ENCODE data around the gene CDC42BPG.
"Not testable (repeated sequence)": the region's sequence is repeated elsewhere in the genome, so short reads cannot be mapped to it uniquely, and the experiment has no call there.

CDC42BPG gene

DNA sequence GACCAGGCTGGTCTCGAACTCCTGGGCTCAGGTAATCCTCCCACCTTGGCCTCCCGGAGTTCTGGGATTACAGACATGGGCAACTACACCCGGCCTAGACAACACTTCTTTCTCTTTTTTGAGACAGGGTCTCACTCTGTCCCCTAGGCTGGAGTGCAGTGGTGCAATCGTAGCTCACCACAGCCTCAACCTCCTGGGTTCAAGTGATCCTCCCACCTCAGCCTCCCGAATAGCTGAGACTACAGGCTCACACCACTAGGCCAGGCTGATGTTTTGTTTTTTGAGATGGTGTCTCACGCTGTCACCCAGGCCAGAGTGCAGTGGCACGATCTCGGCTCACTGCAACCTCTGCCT lies 1.3 kb upstream of the CDC42BPG start:
- H3K4me3 ChIP-seq (ENCODE audit: low read length); H2AFZ ChIP-seq (ENCODE audit: low read depth, low read length); H3K9me3 ChIP-seq (ENCODE audit: low read length); H3K36me3 ChIP-seq (ENCODE audit: insufficient read depth, low read length): not testable (repeated sequence)
- H3K27me3 ChIP-seq (ENCODE audit: insufficient read depth, low read length) = peaks cover 21% of the 10 kb centered on the region
- H3K4me1 ChIP-seq (ENCODE audit: insufficient read depth, low read length) = peaks cover 14% of the 10 kb centered on the region

GRCh38 chr11:64845129-64845775 lies 799 bp upstream of the CDC42BPG start:
- Histone ChIP-seq H2AFZ (ENCODE audit: low read depth, low read length) (no peak overlapping the region), H3K4me3 (ENCODE audit: low read length) (no peak overlapping the region), H3K9me3 (ENCODE audit: low read length) (no peaks in the 10 kb centered on the region), H3K27me3 (ENCODE audit: insufficient read depth, low read length) (peaks cover 21% of the 10 kb centered on the region), H3K4me1 (ENCODE audit: insufficient read depth, low read length) (peaks cover 14% of the 10 kb centered on the region), H3K36me3 (ENCODE audit: insufficient read depth, low read length) (no peaks in the 10 kb centered on the region)

DNA sequence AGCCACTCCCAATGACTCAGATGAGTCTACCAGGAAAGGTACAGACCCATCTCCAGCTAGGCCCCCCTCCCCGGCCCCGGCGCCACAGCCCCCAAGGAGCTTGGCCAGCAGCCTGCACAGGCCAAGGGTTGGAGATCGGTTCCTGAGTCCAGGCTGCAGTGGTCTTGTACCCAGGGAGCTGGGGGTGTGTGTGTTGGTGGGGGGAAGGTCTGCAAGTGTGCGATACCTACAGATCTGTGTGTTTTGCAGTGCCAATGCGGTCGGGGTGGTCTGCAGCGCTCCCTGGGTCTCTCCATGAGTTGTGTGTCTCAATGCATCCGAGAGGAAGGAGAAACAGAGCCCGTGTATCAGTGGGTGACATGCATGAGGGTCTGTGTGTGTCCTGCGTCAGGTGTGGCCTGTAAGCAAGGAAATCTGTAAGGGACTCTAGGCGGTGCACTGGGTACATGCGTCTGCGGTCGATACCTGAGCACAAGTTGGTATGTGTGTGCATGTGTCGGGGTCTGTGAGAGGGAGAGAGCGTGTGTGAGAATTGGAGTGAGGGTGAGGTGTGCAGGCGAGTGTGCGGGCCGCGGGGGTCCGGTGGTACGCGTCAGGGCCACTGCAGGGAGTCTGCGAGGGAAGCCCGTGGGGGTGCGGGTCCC lies 645 bp downstream of the CDC42BPG start:
- Histone ChIP-seq H3K27me3 (ENCODE audit: insufficient read depth, low read length) (peaks cover 21% of the 10 kb centered on the region), H2AFZ (ENCODE audit: low read depth, low read length) (no peak overlapping the region), H3K4me1 (ENCODE audit: insufficient read depth, low read length) (peaks cover 14% of the 10 kb centered on the region), H3K9me3 (ENCODE audit: low read length) (no peaks in the 10 kb centered on the region), H3K36me3 (ENCODE audit: insufficient read depth, low read length) (no peaks in the 10 kb centered on the region), H3K4me3 (ENCODE audit: low read length) (no peak overlapping the region)

- Histone ChIP-seq H2AFZ (ENCODE audit: low read depth, low read length) (no peak overlapping the region), H3K4me1 (ENCODE audit: insufficient read depth, low read length) (peaks cover 14% of the 10 kb centered on the region), H3K36me3 (ENCODE audit: insufficient read depth, low read length) (no peaks in the 10 kb centered on the region), H3K4me3 (ENCODE audit: low read length) (no peak overlapping the region), H3K27me3 (ENCODE audit: insufficient read depth, low read length) (peaks cover 21% of the 10 kb centered on the region), H3K9me3 (ENCODE audit: low read length) (no peaks in the 10 kb centered on the region)
Measured at GRCh38 chr11:64842851-64843685, 1.4 kb downstream of the CDC42BPG start.

GRCh38 chr11:64842366-64842759 lies 2.1 kb downstream of the CDC42BPG start:
- H3K27me3 ChIP-seq (ENCODE audit: insufficient read depth, low read length) = peaks cover 21% of the 10 kb centered on the region

DNA sequence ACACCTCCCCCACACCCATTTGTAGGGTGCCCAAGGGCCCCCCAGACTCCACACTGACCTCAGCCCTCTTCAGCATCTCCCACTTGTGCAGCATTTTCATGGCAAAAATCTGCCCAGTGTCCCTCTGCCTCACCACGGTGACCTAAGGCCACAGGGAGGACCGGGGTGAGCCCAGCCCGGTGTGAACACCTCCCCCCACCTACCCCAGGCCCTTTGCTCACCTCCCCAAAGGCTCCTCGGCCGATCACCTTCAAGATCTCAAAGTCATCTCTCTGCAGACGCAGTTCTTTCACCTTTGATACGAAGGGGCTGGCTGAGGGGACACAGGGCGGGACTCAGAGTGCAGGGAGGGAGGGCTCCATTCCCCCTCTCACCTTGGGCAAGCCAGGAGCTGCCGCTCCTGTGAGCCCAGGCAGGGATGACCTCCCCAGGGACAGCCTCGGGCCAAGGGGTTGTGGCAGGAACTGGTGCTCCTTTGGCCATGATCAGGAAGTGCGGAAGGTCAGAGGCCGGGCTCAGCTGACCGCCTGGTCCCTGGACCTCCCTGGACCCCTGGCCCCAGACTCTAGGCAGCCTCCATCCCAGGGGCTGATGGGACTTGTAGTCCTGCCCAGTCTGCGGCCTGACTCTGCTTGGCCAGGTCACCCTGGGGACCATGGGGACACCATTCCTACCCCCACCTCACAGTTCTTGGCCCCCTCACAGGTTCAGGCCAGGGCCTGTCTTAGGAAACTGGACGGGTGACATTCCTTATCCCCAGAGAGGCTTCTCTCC lies 2.7 kb downstream of the CDC42BPG start:
- Histone ChIP-seq H3K36me3 (ENCODE audit: insufficient read depth, low read length) (no peaks in the 10 kb centered on the region), H3K4me3 (ENCODE audit: low read length) (no peak overlapping the region), H3K4me1 (ENCODE audit: insufficient read depth, low read length) (peaks cover 14% of the 10 kb centered on the region), H2AFZ (ENCODE audit: low read depth, low read length) (no peak overlapping the region), H3K27me3 (ENCODE audit: insufficient read depth, low read length) (peaks cover 21% of the 10 kb centered on the region), H3K9me3 (ENCODE audit: low read length) (no peaks in the 10 kb centered on the region)

More at GRCh38 chr11:64842366-64842759, 2.1 kb downstream of the CDC42BPG start:
- Histone ChIP-seq H2AFZ (ENCODE audit: low read depth, low read length) (no peak overlapping the region), H3K9me3 (ENCODE audit: low read length) (no peaks in the 10 kb centered on the region), H3K4me1 (ENCODE audit: insufficient read depth, low read length) (peaks cover 14% of the 10 kb centered on the region), H3K36me3 (ENCODE audit: insufficient read depth, low read length) (no peaks in the 10 kb centered on the region), H3K4me3 (ENCODE audit: low read length) (no peak overlapping the region)

- no peaks in the 10 kb centered on the region for H3K36me3 ChIP-seq (ENCODE audit: insufficient read depth, low read length)
- no peak overlapping the region for H2AFZ ChIP-seq (ENCODE audit: low read depth, low read length)
- peaks cover 26% of the 10 kb centered on the region for H3K27me3 ChIP-seq (ENCODE audit: insufficient read depth, low read length)
- no peaks in the 10 kb centered on the region for H3K9me3 ChIP-seq (ENCODE audit: low read length)
- H3K4me1 ChIP-seq (ENCODE audit: insufficient read depth, low read length) = peaks cover 14% of the 10 kb centered on the region
- no peak overlapping the region for H3K4me3 ChIP-seq (ENCODE audit: low read length)
Measured at GRCh38 chr11:64839887-64840782, 4.3 kb downstream of the CDC42BPG start.

- Histone ChIP-seq H3K4me3 (ENCODE audit: low read length) (no peak overlapping the region), H3K9me3 (ENCODE audit: low read length) (no peaks in the 10 kb centered on the region), H3K36me3 (ENCODE audit: insufficient read depth, low read length) (no peaks in the 10 kb centered on the region), H3K4me1 (ENCODE audit: insufficient read depth, low read length) (peaks cover 14% of the 10 kb centered on the region), H2AFZ (ENCODE audit: low read depth, low read length) (no peak overlapping the region), H3K27me3 (ENCODE audit: insufficient read depth, low read length) (peaks cover 28% of the 10 kb centered on the region)
Measured at GRCh38 chr11:64839335-64839734, 5.1 kb downstream of the CDC42BPG start.

- Histone ChIP-seq H3K4me1 (ENCODE audit: insufficient read depth, low read length) (peaks cover 14% of the 10 kb centered on the region), H3K4me3 (ENCODE audit: low read length) (no peak overlapping the region), H3K36me3 (ENCODE audit: insufficient read depth, low read length) (no peaks in the 10 kb centered on the region), H2AFZ (ENCODE audit: low read depth, low read length) (no peak overlapping the region), H3K9me3 (ENCODE audit: low read length) (no peaks in the 10 kb centered on the region), H3K27me3 (ENCODE audit: insufficient read depth, low read length) (peaks cover 27% of the 10 kb centered on the region)
Measured at GRCh38 chr11:64838600-64839334, 5.7 kb downstream of the CDC42BPG start.

DNA sequence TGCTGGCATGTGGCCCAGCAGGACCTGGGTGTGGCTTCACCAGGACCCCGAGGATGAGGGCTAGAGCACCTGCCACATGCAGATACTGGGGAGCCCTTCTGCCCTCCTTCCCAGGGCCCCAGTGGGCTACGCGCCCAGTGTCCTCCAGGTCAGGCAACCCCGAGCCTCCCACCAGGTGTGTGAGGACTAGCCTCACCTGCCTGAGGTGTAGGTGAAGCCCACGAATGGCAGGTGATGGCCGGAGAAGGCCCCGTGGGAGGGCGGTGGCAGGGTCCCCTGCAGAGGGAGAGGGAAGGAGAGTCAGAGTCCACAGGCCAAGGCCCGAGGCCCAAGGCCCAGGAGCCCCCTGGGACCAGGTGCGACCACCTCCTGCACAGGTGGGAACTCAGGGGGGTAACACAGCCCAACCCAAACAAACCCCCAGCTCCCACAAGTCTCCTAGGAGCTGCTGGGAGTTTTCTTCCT lies 6.5 kb downstream of the CDC42BPG start:
- H2AFZ ChIP-seq (ENCODE audit: low read depth, low read length) = no peak overlapping the region
- no peaks in the 10 kb centered on the region for H3K9me3 ChIP-seq (ENCODE audit: low read length)
- peaks cover 8% of the 10 kb centered on the region for H3K4me1 ChIP-seq (ENCODE audit: insufficient read depth, low read length)
- no peaks in the 10 kb centered on the region for H3K36me3 ChIP-seq (ENCODE audit: insufficient read depth, low read length)
- H3K27me3 ChIP-seq (ENCODE audit: insufficient read depth, low read length) = peaks cover 25% of the 10 kb centered on the region
- H3K4me3 ChIP-seq (ENCODE audit: low read length) = no peak overlapping the region

DNA sequence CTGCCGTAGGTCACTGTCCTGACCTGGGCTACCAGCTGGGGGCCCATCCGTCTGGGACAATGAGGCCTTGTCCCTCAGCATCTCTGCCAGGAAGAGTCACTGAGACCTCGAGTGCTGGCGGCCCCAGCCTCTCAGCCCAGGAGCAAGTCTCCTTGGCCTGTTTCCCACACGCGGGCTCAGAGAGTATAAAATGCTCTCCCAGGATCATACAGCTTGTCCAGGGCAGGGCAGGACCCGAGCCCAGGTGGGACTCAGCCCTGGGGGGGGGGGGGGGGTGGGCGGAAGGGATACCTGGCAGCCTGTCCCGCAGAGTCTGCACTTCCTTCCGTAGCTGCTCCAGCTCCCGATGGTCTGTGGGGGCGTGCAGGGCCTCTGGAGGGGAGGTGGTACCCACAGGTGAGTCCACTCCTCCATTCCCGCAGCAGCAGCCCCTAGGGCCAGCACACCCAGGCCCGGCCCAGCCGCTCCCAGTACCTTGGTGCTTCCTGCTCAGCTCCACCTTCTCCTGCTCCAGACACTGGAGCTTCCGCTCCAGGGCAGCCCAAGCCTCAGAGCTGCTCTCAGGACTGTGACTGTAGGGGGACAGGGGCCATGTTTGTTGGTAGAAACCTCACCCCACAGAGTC lies 7.9 kb downstream of the CDC42BPG start:
- Histone ChIP-seq H3K4me1 (ENCODE audit: insufficient read depth, low read length) (no peaks in the 10 kb centered on the region), H3K9me3 (ENCODE audit: low read length) (no peaks in the 10 kb centered on the region), H2AFZ (ENCODE audit: low read depth, low read length) (no peak overlapping the region), H3K4me3 (ENCODE audit: low read length) (no peak overlapping the region), H3K27me3 (ENCODE audit: insufficient read depth, low read length) (peaks cover 34% of the 10 kb centered on the region), H3K36me3 (ENCODE audit: insufficient read depth, low read length) (no peaks in the 10 kb centered on the region)
